NCI-H446 treated with DMSO at 0.1 percent for 48 hours (cell line): ENCODE results near the gene ANAPC10.
"Not testable (repeated sequence)": the region's sequence is repeated elsewhere in the genome, so short reads cannot be mapped to it uniquely, and the experiment has no call there.

Experiments
- DNase-seq: peaks from one replicate; lab custom pipeline; 2025; lab: John Stamatoyannopoulos, UW

Gene ANAPC10

DNA sequence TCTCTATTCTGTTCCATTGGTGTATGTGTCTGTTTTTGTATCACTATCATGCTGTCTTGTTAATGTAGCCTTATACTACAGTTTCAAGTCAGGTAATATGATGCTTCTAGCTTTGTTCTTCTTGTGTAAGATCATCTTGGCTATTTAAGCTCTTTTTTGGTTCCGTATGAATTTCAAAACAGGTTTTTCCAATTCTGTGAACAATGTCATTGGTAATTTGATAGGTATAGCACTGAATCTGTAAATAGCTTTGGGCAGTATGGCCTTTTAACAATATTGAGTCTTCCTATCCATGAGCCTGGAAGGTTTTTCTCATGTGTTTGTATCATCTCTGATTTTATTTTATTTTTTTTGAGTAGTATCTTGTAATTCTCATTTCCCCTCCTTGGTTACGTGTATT, 94.3 kb downstream of the ANAPC10 start:
- DNase-seq = no peak

DNA sequence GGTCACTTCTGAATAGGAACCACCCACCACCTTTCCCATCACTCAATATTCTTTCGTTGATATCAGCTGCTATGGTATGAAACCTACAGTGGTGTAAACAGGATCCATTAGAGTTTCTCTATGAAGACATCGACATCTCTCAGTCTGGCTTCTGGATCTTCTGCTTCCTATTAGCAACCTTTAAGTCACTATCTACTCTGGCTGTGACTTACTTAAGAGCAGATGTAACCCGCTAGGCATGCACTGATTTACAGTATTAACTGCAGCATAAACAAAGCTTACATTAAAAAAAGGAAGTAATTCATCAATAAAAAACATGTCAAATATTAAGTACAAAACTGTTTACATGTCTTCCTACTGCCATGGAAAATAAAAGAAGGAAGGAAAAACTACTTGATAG, 96.4 kb downstream of the ANAPC10 start:
- no peak for DNase-seq

DNA sequence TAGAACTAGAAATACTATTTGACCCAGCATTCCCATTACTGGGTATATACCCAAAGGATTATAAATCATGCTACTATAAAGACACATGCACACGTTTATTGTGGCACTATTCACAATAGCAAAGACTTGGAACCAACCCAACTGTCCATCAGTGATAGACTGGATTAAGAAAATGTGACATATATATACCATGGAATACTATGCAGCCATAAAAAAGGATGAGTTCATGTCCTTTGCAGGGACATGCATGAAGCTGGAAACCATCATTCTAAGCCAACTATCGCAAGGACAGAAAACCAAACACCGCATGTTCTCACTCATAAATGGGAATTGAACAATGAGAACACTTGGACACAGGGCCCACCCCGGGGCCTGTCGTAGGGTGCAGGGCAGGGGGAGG, 97.3 kb downstream of the ANAPC10 start:
- not testable (repeated sequence) for DNase-seq

DNA sequence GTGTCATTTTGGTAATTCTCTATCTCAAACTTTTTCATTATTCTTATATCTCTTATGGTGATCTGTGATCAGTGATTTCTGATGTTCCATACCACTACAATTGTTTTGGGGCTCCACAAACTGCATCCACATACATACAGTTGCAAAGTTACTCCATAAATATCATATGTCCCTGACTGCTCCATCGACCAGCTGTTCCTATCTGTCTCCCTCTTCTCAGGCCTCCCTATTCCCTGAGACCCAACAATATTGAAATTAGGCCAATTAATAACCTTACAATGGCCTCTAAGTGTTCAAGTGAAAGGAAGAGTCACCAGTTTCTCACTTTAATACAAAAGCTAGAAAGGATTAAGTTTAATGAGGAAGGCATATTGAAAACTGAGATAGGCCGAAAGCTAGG, 108.7 kb downstream of the ANAPC10 start:
- DNase-seq = no peak

DNA sequence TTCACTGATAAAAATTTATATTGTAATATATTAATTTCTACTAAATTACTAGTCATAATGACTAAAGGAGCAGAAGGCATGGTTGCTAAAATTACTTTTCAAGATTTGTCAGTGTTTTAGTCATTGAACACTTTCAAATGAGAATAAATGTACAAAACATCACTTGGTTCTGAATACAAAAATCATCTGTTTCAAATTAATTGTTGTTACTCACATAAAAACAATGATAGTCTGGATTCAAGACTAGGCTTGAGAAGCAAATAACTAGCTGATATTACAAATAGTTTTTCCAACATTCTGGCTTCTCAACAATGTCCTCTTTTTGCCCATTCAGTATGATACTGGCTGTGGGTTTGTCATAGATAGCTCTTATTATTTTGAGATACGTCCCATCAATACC, 112.5 kb downstream of the ANAPC10 start:
- DNase-seq = no peak

DNA sequence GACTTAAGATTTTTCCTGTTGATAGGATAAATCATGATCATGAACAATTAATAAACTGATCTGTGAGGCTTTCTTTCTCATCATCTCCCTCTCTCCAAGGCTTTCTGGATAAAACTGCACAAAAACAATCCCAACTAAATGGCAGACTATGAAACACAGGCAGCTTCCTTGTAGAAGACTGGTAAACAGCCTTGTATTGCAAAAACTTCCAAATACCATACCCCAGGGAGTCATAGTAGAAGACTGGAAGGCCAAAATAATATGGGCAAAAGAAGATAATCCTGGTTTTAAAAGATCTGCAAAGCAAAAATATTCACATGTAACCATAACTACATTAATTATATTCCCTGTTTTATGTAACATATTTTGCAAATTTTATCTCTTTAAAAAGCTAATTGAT, 113.0 kb downstream of the ANAPC10 start:
- DNase-seq = no peak

DNA sequence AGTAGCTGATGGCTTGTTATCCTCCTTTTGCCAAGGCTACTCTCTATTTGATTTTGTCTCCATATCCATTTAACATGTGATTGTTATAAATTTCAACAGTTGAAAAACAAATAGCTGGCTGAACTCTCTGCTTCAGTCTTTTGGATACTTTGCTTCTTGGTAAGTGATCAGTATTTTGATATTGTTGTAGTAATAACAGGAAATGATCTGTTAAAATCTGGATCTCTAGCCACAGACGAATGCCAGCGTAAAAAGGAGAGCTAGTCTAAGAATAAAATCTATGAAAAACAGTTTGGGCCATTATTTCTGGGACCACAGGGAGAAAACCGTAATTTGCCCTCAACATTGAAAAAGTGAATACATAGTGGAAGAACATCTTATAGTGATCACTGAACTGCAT, 113.8 kb downstream of the ANAPC10 start:
- DNase-seq = no peak

DNA sequence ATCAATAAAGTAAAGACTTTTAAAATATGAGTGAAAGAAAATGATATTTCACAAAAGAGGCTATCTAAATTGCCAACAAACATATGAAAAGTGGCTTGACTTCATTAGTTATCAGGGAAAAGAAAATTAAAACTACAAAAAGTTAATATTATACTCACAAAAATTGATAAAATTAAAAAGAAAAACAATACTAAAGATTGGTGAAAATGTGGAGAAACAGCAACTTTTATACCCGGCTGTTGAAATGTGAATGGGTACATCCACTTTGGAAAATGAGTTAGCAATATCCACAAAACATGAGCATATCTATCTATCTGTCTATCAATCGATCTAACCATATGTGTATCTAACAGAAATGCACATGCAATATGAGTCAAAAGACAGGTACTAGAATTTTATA, 122.3 kb downstream of the ANAPC10 start:
- no peak for DNase-seq

DNA sequence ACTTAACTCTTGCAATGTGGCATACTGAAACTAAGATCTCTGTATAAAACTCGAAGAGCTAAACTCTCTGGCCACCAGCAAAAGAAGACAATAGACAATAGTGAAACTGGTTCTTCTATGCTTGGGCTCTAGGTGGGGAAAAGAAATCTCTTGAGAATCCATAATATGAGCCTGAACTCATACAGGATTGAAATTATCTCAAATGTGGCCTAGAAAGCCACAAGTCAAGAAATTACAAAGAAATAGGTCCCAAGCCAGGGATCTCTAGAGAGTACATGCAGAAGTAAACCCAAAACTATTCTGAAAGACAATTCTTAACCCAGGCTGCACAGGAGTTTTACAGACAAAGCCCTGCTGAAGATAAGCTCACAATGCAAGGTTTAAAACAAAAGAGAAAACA, 127.4 kb downstream of the ANAPC10 start:
- no peak for DNase-seq

DNA sequence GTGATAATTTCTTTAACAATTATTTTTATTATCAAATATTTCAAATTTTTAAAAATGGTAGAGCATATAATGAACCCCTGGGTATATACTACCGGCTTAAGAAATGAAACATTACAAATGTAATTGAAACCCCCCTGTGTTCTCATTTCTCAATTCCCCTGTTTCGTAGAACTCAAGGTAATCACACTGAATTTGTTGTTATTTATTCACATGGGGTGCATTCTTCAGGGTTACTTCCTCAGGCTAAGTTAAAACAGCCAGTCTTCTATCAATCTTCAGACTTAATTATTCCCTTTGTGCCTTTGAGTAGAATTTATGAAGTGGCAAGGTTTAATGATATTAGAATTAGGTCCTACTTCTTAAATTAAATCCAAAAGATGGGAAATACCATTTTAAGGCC, 128.2 kb downstream of the ANAPC10 start:
- DNase-seq = no peak

DNA sequence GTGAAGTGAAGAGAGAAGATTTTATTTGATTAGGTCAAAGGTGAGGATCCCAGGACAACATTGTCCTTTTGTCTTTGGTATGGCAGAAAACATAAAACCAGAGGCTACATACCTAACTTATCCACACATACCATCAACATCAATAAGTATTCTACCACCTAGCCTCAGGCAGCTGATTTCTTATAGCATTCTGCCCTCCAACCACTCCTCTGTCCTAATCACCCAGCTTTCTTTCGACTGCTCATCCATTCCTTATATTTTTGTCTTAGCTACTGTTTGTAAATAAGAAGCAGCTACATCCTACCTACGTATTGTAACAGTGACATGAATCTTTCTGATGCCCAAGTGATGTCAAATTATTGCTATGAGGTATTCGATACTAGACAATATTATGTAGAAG, 129.4 kb downstream of the ANAPC10 start:
- no peak for DNase-seq

DNA sequence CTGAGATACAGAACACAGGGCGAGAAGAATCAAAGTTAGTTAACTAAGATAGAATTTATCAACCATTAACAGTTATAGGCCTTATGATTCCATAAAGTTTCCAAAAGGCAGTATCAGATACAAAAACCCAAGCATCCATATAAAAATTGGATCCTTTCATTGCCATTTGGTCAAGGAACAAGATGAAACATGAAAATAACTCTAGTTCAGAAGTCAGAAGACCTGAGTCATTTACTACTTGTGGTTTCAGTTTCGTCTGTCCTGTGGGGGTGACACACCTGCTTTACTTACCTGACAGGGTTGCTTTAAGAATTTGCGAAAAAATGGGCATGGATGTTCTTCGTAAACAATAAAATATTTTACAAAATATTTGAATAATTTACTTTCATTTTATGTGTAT, 130.8 kb downstream of the ANAPC10 start:
- no peak for DNase-seq

DNA sequence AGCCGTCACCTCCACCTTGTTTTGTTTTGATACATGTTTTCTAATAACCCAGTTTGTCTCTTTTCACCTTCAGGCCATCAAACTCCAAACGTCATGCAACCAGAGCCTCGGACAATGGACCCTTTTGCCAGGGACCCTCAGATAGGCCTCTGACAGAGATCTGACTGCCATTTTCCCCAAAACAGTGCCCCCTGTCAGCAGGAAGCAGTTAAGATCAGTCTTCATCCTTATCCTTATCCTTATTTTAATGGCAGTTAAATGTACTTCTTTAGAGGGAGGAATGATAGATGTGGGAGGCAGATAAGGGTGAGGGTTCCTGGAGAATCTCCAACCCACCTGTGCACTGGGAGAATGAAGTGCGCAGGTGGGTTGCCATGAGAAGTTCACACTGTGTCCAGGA, 135.7 kb downstream of the ANAPC10 start:
- no peak for DNase-seq

DNA sequence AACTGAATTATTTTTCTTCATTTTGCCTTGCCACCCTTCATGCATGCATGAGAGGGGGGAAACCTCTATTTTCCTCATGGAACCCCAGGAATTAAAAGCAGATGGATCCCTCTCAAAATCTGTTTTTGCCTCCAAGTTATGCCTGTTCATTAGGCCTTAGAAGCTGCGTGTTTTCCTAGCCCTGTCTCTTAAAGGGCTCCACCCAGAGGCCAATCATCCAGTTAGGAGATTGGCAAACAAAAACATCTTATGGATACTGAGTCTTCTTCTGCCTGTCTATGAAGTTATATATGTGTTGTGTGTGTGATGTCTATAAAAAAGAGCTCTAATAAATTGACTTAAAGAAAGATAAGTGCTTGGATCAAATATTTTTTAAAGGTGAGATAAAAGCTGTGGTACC, 142.9 kb downstream of the ANAPC10 start:
- no peak for DNase-seq

DNA sequence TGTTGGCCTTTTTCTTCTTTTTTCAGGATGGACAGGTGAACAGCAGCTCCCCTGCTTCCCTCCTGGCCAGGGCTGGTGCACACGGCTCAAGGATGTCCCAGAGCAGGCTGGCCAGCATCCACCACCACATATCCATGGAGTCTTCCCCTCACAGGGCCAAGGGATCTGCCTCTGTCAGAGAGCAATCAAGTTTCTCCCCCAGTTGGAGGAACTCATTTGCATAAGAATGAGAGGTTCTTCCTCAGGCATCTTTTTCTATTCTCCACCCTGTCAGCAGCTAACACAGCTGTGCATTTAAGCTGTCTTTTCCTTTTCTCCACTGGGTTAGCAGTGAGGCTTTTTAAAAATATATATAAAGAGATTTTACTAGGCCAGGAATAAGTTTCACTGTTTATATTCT, 143.8 kb downstream of the ANAPC10 start:
- DNase-seq = no peak

DNA sequence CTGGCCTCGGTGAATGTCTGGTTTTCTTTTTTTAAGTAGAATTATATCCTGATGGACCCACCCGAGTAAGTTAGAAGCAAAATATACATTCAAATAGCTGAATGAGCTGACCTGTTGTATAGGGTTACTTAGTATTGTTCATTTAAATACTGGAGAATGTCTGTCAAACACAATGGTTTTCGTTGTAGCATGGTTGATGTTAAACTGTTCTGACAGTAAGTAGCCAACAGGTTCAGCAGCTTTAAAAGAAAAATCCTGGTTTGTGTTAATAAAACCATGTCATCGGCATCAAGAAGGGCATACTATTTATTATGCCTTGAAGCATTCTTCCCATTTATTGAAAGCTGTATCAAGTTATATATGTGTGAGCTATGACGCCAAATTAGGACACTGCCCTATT, 149.6 kb downstream of the ANAPC10 start:
- DNase-seq = no peak

DNA sequence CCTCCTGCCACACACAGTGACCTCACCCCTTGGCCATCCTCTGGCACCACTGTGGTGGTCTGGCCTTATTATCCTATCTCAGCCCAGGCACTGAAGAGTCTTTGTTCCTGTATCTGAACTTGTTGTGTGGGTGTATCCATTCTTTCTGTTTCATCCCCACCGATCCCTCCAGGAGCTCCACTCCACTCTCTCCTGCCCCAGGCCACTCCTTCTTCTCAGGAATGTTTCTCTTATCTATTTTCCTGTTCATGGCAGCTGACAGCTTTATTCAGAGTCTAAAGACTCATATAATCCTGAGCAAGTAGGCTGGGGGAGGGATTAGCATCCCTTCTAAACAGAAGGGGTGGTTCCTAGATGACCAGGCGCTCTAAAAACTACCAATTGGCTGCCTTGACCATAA, 150.0 kb downstream of the ANAPC10 start:
- DNase-seq = no peak
